GM23338 (cell line): Measurements from ENCODE around the gene EIF4E.

Experiments
- EZH2 ChIP-seq: fragments of 200-600 bp; sonication (generic); IDR thresholded peaks from one replicate; pipeline ENCODE4 v1.8.0; 2017; ENCODE audit warnings: antibody characterized with exemption, mild to moderate bottlenecking, low read depth; ENCODE audit not compliant: unreplicated experiment
- EZH2phosphoT487 ChIP-seq: fragments of 200-600 bp; sonication (generic); IDR thresholded peaks from one replicate; pipeline ENCODE4 v1.8.1; 2018; ENCODE audit warnings: antibody characterized with exemption; ENCODE audit not compliant: unreplicated experiment
- JUNB ChIP-seq: IDR thresholded peaks from one replicate; pipeline ENCODE4 v1.6.1; 2016; ENCODE audit warnings: antibody characterized with exemption; ENCODE audit not compliant: unreplicated experiment
- POLR2AphosphoS5 ChIP-seq: IDR thresholded peaks from 2 replicates; pipeline ENCODE4 v1.6.1; 2016; ENCODE audit warnings: antibody characterized with exemption, low read depth
- TF ChIP-seq, protein P1 (sequence below), 2 experiments: fragments of 200-600 bp in 1 of 2; sonication (generic) in 1 of 2; conservative IDR thresholded peaks; 2 replicates each; pipeline versions ENCODE4 v1.5.1 to v1.6.1; 2016 to 2017; ENCODE audit warnings: antibody characterized with exemption in 2 of 2, low read depth in 2 of 2, mild to moderate bottlenecking in 2 of 2, moderate library complexity in 1 of 2
- TF ChIP-seq, protein P2 (sequence below): IDR thresholded peaks from one replicate; pipeline ENCODE4 v1.6.1; 2018; ENCODE audit warnings: antibody characterized with exemption; ENCODE audit not compliant: unreplicated experiment
- TF ChIP-seq, protein P3 (sequence below): IDR thresholded peaks from 2 replicates; pipeline ENCODE4 v1.6.1; 2016; ENCODE audit warnings: antibody characterized with exemption

DNA sequence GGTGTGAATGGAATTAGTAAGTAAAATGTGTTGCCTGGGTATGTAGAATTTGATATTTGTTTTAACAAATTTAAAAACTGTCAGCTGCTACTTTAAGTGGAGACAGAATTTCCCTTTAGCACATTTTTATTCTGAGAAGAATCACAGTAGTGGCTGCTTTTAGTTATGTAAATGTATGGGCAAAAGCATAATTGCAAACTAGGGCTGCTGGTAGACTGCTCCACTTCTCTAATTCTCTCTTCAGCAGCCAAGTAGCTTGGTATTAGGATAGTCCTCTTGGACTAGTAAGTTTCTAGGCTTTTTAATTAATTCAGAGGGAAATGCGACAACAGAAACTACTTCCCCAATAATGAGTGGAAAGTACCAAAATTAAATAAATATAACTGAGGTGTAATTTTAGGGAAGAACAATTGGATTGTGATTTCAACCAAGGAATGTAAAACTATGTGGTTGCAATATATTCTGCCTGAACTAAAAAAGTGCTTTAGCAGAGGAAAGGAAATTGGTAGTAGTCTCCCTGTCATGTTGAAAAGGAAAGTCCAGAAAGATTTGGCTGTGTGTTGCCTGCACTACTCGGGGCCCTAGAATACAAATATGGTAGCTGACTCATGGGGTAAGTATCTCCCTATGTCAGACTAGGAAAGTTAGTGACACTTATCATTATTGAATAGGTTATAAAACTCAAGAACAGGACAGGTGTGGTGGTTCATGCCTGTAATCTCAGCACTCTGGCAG lies 9.2 kb upstream of the EIF4E start:
- TF ChIP-seq POLR2AphosphoS5 (no peak), JUNB (no peak), EZH2phosphoT487 (no peak), EZH2 (no peak)
- TF ChIP-seq, protein P1, sequence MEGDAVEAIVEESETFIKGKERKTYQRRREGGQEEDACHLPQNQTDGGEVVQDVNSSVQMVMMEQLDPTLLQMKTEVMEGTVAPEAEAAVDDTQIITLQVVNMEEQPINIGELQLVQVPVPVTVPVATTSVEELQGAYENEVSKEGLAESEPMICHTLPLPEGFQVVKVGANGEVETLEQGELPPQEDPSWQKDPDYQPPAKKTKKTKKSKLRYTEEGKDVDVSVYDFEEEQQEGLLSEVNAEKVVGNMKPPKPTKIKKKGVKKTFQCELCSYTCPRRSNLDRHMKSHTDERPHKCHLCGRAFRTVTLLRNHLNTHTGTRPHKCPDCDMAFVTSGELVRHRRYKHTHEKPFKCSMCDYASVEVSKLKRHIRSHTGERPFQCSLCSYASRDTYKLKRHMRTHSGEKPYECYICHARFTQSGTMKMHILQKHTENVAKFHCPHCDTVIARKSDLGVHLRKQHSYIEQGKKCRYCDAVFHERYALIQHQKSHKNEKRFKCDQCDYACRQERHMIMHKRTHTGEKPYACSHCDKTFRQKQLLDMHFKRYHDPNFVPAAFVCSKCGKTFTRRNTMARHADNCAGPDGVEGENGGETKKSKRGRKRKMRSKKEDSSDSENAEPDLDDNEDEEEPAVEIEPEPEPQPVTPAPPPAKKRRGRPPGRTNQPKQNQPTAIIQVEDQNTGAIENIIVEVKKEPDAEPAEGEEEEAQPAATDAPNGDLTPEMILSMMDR (conservative IDR thresholded peaks at IDR 0.05; ENCODE audit: low read depth in 2 of 2), result no peak
- TF ChIP-seq, protein P2, sequence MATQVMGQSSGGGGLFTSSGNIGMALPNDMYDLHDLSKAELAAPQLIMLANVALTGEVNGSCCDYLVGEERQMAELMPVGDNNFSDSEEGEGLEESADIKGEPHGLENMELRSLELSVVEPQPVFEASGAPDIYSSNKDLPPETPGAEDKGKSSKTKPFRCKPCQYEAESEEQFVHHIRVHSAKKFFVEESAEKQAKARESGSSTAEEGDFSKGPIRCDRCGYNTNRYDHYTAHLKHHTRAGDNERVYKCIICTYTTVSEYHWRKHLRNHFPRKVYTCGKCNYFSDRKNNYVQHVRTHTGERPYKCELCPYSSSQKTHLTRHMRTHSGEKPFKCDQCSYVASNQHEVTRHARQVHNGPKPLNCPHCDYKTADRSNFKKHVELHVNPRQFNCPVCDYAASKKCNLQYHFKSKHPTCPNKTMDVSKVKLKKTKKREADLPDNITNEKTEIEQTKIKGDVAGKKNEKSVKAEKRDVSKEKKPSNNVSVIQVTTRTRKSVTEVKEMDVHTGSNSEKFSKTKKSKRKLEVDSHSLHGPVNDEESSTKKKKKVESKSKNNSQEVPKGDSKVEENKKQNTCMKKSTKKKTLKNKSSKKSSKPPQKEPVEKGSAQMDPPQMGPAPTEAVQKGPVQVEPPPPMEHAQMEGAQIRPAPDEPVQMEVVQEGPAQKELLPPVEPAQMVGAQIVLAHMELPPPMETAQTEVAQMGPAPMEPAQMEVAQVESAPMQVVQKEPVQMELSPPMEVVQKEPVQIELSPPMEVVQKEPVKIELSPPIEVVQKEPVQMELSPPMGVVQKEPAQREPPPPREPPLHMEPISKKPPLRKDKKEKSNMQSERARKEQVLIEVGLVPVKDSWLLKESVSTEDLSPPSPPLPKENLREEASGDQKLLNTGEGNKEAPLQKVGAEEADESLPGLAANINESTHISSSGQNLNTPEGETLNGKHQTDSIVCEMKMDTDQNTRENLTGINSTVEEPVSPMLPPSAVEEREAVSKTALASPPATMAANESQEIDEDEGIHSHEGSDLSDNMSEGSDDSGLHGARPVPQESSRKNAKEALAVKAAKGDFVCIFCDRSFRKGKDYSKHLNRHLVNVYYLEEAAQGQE, result no peak
- TF ChIP-seq, protein P3, sequence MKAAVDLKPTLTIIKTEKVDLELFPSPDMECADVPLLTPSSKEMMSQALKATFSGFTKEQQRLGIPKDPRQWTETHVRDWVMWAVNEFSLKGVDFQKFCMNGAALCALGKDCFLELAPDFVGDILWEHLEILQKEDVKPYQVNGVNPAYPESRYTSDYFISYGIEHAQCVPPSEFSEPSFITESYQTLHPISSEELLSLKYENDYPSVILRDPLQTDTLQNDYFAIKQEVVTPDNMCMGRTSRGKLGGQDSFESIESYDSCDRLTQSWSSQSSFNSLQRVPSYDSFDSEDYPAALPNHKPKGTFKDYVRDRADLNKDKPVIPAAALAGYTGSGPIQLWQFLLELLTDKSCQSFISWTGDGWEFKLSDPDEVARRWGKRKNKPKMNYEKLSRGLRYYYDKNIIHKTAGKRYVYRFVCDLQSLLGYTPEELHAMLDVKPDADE, result no peak
